ENCODE measurements around the gene SPRR2B.
"Not testable (repeated sequence)": the region's sequence is repeated elsewhere in the genome, so short reads cannot be mapped to it uniquely, and the experiment has no call there.

SPRR2B gene

DNA sequence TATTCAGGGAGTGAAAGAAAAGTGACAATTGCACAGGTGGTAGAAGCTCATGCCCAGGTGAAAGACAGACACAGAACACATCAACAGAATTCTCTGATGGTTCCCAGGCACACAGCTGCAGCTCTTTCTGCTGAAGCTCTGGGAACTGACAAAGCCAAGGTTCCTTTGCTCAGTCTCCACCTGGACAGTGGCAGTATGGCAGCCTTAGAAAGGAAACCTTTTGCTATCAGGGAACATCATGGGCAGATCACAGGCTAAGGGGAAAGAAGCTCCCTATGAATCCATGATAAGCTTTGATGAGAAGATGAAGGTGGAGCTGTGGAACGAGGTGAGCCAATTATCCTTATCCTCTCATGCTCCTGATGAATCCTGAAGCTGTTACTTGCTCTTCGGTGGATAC, 1.2 kb downstream of the SPRR2B start:
- H2AFZ ChIP-seq (ENCODE audit: low read depth, low read length) = no peak overlapping the region
- no peaks in the 10 kb centered on the region for H3K4me1 ChIP-seq (ENCODE audit: insufficient read depth, low read length)
- no peaks in the 10 kb centered on the region for H3K36me3 ChIP-seq (ENCODE audit: insufficient read depth, low read length)
- H3K4me3 ChIP-seq (ENCODE audit: low read length) = no peak overlapping the region
- H3K27me3 ChIP-seq (ENCODE audit: insufficient read depth, low read length) = no peaks in the 10 kb centered on the region
- H3K9me3 ChIP-seq (ENCODE audit: low read length) = no peaks in the 10 kb centered on the region

DNA sequence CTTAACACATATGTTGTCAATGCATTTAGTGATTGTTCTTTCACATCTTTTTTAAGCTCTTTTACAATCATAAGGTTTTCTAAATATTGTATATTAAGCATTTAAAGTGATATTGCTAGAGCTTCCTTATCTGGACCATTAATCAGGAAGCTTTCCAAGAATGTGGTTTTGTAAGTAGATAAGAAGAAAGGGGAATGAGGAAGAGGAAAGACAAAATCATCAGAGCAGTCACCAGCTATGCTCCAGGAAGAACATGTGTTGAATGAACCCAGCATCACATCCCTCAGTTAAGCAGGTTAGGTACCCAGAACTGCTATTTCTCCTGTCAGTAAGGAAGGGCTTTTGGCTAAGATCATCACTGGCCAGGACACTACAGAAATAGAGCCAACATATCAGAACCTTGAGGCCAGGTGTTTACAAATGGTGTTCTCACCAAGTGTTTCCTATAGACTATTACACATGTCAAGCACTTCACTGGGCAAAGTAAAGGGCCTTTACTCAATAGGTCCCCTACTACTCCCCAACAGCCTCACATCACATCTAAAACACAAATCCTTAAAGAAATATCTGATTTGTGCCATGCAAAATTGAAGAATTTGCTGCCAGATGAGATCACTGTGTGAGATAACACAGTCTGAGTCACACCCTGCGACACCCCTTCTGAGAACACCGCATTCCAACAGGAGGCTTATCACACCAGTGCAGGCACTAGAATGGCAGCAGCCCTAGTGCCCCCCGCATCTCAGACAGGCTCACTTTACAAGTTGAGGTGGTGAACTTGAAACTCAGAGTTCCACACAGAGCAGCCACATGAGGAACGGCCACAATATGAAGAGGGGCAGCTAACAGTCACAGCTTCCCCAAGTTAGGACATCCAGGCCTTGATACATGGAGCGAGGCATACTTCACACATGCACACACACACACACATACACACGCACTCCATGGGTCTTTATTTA, 12.3 kb downstream of the SPRR2B start:
- Histone ChIP-seq H3K4me3 (ENCODE audit: low read length) (no peak overlapping the region), H2AFZ (ENCODE audit: low read depth, low read length) (no peak overlapping the region), H3K4me1 (ENCODE audit: insufficient read depth, low read length) (no peaks in the 10 kb centered on the region), H3K9me3 (ENCODE audit: low read length) (no peaks in the 10 kb centered on the region), H3K27me3 (ENCODE audit: insufficient read depth, low read length) (no peaks in the 10 kb centered on the region), H3K36me3 (ENCODE audit: insufficient read depth, low read length) (no peaks in the 10 kb centered on the region)

DNA sequence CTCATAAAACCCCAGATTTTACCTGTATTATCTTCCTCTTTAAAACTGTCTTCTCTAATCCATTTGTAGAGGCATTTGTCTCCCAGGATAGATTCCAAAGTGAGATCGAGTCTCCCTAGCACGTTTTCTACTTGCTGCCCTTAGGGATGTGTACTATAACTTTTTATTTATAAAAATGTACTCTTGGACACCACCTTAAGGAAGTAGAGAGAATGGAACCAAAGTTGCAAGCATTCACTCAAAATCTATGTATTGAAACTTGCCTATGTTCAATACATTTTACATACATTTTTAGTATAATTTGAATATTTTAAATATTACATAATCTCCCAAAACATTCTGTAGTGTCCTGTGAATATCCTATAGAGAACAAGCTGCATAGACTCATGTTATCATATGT, 13.3 kb downstream of the SPRR2B start:
- H2AFZ ChIP-seq (ENCODE audit: low read depth, low read length) = no peak overlapping the region
- H3K9me3 ChIP-seq (ENCODE audit: low read length) = no peaks in the 10 kb centered on the region
- no peak overlapping the region for H3K4me3 ChIP-seq (ENCODE audit: low read length)
- no peaks in the 10 kb centered on the region for H3K27me3 ChIP-seq (ENCODE audit: insufficient read depth, low read length)
- no peaks in the 10 kb centered on the region for H3K4me1 ChIP-seq (ENCODE audit: insufficient read depth, low read length)
- no peaks in the 10 kb centered on the region for H3K36me3 ChIP-seq (ENCODE audit: insufficient read depth, low read length)

DNA sequence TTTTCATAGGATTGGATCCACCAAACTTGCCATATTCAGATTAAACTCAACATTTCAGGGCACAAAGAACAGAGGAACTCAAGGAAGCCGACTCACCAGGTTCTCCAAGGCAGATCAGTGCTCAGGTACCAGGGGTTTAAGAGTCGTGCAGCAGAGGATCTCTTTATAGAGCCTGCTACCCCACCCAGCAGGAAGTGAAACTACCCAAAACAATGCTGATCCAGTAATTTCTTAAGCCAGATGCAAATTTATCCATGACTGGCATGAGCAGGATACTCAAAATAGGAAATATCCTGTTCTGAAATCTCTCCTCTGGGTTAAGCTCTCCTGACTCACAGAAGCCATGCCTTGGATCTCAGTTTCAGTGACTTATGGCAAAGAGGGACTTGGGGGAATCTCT, 14.0 kb downstream of the SPRR2B start, which contains the start of gene SPRR2A:
SPRR2A (minus strand) TSS at position 138 of the 400 bp plus-strand sequence. CDS start 777 bp downstream, outside the sequence.
- H3K9me3 ChIP-seq (ENCODE audit: low read length) = no peaks in the 10 kb centered on the region
- no peak within 1 kb of the TSS for H2AFZ ChIP-seq (ENCODE audit: low read depth, low read length)
- no peaks in the 10 kb centered on the region for H3K36me3 ChIP-seq (ENCODE audit: insufficient read depth, low read length)
- H3K4me1 ChIP-seq (ENCODE audit: insufficient read depth, low read length) = no peaks in the 10 kb centered on the region
- no peak within 1 kb of the TSS for H3K4me3 ChIP-seq (ENCODE audit: low read length)
- H3K27me3 ChIP-seq (ENCODE audit: insufficient read depth, low read length) = no peaks in the 10 kb centered on the region

DNA sequence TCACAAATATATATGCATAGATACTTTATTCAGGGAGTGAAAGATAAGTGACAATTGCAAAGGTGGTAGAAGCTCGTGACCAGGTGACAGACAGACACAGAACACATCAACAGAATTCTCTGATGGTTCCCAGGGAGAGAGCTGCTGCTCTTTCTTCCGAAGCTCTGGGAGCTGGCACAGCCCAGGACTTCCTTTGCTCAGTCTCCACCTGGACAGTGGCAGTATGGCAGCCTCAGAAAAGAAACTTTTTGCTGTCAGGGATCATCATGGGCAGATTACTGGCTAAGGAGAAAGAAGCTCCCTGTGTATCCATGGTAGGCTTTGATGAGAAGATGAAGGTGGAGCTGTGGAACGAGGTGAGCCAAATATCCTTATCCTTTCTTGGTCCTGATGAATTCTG, 15.3 kb downstream of the SPRR2B start:
- H3K27me3 ChIP-seq (ENCODE audit: insufficient read depth, low read length); H3K4me1 ChIP-seq (ENCODE audit: insufficient read depth, low read length); H2AFZ ChIP-seq (ENCODE audit: low read depth, low read length); H3K9me3 ChIP-seq (ENCODE audit: low read length); H3K4me3 ChIP-seq (ENCODE audit: low read length); H3K36me3 ChIP-seq (ENCODE audit: insufficient read depth, low read length): not testable (repeated sequence)

DNA sequence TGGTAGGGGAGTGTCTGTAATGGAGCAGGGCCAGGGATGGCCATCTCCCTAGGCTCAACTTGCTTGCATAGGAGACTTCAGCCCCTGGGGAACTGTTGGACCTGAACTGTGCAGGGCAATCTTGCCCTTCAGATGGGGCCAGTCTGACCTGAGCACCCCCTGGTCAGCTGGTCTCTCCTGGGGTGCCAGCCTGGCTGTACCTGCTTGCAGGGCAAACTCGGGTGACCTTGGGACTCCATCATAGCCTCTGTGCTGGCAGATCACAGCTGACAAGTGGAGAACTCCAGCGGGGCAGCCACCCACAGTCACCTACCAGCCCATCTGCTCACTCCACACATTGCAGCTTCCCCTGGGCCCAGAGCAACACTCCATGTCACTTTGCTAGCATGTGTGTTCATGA, 22.2 kb downstream of the SPRR2B start:
- Histone ChIP-seq H3K4me1 (ENCODE audit: insufficient read depth, low read length) (no peaks in the 10 kb centered on the region), H3K36me3 (ENCODE audit: insufficient read depth, low read length) (no peaks in the 10 kb centered on the region), H3K4me3 (ENCODE audit: low read length) (no peak overlapping the region), H3K9me3 (ENCODE audit: low read length) (no peaks in the 10 kb centered on the region), H3K27me3 (ENCODE audit: insufficient read depth, low read length) (no peaks in the 10 kb centered on the region), H2AFZ (ENCODE audit: low read depth, low read length) (no peak overlapping the region)

DNA sequence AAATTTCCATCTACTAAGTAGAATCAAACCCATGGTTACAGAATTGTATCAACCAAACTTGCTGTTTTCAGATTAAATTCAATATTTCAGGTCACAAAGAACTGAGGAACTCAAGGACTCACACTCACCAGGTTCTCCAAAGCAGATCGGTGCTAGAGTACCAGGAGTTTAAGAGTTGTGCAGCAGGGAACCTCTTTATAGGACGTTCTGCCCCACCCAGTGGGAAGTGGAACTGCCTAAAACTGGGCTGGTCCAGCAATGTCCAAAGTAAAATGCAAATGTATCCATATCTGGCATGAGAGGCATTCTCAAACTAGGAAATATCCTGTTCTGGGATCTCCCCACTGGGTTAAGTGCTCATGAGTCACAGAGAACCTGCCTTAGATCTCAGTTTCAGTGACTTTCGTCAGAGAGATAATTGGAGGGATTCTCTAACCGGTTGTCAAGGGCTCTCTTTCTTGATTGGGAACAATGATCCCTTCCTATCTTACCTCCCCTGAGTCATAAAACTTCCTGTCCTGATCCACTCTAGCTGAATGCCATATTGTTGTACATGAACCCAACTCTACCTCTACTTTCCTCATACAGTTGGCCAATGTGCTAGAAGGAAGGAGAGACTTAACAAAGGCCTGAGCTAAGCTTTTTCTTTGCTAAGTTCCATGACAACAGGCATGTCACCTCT, 30.3 kb downstream of the SPRR2B start, which contains the start of gene SPRR2D:
SPRR2D (minus strand) TSS at position 171 of the 682 bp plus-strand sequence. CDS start 774 bp downstream, outside the sequence.
- no peak within 1 kb of the TSS for H2AFZ ChIP-seq (ENCODE audit: low read depth, low read length)
- H3K4me3 ChIP-seq (ENCODE audit: low read length) = no peak within 1 kb of the TSS
- H3K9me3 ChIP-seq (ENCODE audit: low read length) = no peaks in the 10 kb centered on the region
- no peaks in the 10 kb centered on the region for H3K36me3 ChIP-seq (ENCODE audit: insufficient read depth, low read length)
- H3K27me3 ChIP-seq (ENCODE audit: insufficient read depth, low read length) = no peaks in the 10 kb centered on the region
- no peaks in the 10 kb centered on the region for H3K4me1 ChIP-seq (ENCODE audit: insufficient read depth, low read length)

DNA sequence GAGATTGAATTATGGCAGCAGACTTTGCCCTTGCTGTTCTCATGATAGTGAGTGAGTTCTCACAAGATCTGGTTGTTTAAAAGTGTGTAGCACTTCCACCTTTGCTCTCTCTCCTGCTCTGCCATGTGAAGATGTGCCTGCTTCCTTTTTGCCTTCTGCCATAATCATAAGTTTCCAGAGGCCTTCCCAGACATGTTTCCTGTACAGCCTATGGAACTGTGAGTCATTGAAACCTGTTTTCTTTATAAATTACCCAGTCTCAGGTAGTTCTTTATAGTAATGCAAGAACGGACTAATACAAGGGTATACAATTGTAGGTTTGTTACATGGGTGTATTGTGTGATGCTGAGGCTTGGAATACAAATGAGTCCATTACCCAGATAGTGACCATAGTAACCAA, 36.2 kb downstream of the SPRR2B start:
- no peak overlapping the region for H3K4me3 ChIP-seq (ENCODE audit: low read length)
- H2AFZ ChIP-seq (ENCODE audit: low read depth, low read length) = no peak overlapping the region
- H3K36me3 ChIP-seq (ENCODE audit: insufficient read depth, low read length) = no peaks in the 10 kb centered on the region
- H3K4me1 ChIP-seq (ENCODE audit: insufficient read depth, low read length) = no peaks in the 10 kb centered on the region
- H3K9me3 ChIP-seq (ENCODE audit: low read length) = no peaks in the 10 kb centered on the region
- no peaks in the 10 kb centered on the region for H3K27me3 ChIP-seq (ENCODE audit: insufficient read depth, low read length)

DNA sequence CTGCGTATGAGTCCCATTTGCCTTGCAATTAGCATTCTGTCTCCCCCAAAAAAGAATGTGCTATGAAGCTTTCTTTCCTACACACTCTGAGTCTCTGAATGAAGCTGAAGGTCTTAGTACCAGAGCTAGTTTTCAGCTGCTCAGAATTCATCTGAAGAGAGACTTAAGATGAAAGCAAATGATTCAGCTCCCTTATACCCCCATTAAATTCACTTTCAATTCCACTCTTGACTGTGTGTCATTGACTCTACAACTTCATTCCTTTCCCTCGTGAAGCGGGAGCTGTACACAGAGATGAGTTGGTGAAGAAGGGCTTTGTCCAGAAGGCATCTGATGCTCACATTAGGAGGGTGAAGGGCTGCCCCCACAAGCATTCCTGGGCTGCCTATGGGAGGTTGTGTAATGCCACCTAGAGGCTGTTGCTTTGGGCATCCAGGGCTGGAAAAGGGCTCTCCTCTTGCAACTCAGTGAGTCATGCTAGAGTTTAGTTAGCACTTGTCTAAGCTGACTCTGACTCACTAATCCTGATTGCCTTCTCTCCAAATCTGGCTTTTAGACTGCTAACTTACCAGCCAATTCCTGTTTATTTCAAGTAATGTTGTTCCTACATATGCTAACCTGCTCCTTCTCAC, 38.6 kb downstream of the SPRR2B start:
- Histone ChIP-seq H3K4me3 (ENCODE audit: low read length) (no peak overlapping the region), H2AFZ (ENCODE audit: low read depth, low read length) (no peak overlapping the region), H3K4me1 (ENCODE audit: insufficient read depth, low read length) (no peaks in the 10 kb centered on the region), H3K27me3 (ENCODE audit: insufficient read depth, low read length) (no peaks in the 10 kb centered on the region), H3K9me3 (ENCODE audit: low read length) (no peaks in the 10 kb centered on the region), H3K36me3 (ENCODE audit: insufficient read depth, low read length) (no peaks in the 10 kb centered on the region)

DNA sequence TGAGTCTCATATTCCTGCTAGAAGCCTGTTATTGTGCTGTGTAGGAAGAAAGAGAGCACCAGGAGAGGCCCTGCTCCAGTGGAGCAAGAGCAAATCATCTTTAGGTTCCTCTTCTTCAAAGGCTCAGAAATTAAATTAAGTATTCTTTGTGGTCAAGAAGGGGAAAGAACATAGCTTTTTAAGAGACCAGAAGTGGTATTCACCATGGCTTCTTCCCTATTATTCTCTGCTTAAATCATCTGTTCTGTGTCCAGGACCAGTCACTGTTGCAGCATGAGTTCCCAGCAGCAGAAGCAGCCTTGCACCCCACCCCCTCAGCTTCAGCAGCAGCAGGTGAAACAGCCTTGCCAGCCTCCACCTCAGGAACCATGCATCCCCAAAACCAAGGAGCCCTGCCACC, 39.3 kb downstream of the SPRR2B start:
- no peaks in the 10 kb centered on the region for H3K9me3 ChIP-seq (ENCODE audit: low read length)
- no peak overlapping the region for H3K4me3 ChIP-seq (ENCODE audit: low read length)
- H3K36me3 ChIP-seq (ENCODE audit: insufficient read depth, low read length) = no peaks in the 10 kb centered on the region
- no peaks in the 10 kb centered on the region for H3K4me1 ChIP-seq (ENCODE audit: insufficient read depth, low read length)
- no peak overlapping the region for H2AFZ ChIP-seq (ENCODE audit: low read depth, low read length)
- H3K27me3 ChIP-seq (ENCODE audit: insufficient read depth, low read length) = no peaks in the 10 kb centered on the region

DNA sequence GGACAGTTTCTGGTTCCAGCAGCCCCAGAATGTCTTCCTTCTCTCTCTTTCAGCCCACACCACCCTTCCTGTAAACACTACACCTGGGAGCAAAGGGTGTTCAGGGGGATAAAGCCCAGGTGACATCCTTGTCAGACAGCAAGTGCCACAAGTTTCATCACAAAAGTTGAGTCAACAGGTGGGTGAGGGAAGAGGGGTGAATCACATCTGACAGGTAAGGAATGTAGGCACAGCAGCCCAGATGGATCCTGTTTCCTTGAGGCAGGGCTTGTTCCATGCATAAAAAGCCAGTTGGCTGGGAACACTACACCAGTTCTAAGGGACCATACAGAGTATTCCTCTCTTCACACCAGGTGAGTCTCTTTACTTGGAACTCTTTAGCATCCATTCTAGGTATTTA, 40.5 kb downstream of the SPRR2B start, which contains the start of gene SPRR1B:
SPRR1B (plus strand) TSS at position 309 of the 400 bp plus-strand sequence. CDS start 1,143 bp downstream, outside the sequence.
- H3K4me3 ChIP-seq (ENCODE audit: low read length) = no peak within 1 kb of the TSS
- no peaks in the 10 kb centered on the region for H3K9me3 ChIP-seq (ENCODE audit: low read length)
- no peak within 1 kb of the TSS for H2AFZ ChIP-seq (ENCODE audit: low read depth, low read length)
- H3K4me1 ChIP-seq (ENCODE audit: insufficient read depth, low read length) = no peaks in the 10 kb centered on the region
- H3K27me3 ChIP-seq (ENCODE audit: insufficient read depth, low read length) = no peaks in the 10 kb centered on the region
- H3K36me3 ChIP-seq (ENCODE audit: insufficient read depth, low read length) = no peaks in the 10 kb centered on the region

DNA sequence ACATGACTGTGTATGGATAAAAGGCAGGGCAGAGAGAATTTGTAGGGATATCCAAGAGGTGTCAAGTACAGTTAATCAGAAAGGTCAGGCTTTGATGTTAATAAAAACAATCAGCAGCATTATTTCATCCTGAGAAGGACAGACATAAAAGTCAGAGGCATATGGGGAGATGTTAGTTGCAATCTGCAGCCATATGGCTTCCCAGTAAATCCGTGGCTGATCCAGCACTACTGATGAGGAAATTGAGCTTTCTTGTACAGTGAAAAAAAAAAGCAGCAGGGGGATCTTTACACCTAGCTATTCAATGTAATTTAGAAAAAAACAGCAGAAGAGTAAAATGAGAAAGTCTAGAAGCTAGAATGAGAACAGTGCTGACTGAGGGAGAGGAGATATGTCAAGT, 42.6 kb downstream of the SPRR2B start:
- Histone ChIP-seq H3K27me3 (ENCODE audit: insufficient read depth, low read length) (no peaks in the 10 kb centered on the region), H3K4me1 (ENCODE audit: insufficient read depth, low read length) (no peaks in the 10 kb centered on the region), H2AFZ (ENCODE audit: low read depth, low read length) (no peak overlapping the region), H3K4me3 (ENCODE audit: low read length) (no peak overlapping the region), H3K9me3 (ENCODE audit: low read length) (no peaks in the 10 kb centered on the region), H3K36me3 (ENCODE audit: insufficient read depth, low read length) (no peaks in the 10 kb centered on the region)

DNA sequence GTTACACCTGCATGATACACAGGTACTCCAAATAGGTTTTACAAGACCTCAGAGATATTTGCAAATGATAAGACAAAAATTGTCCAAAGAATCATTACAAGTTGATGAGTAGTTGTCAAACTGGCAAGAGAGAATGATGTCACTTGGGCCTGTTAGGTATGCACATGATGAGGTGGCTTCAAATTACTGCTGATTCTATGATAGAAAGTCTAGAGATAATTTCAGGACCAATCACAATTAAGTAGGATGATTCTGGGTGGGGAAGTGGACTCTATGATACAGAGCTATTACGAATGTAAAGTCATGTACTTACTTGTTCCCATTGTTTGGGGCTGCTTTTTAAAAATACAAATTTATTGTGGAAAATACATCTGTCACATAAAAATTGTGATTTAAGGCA, 45.6 kb downstream of the SPRR2B start:
- Histone ChIP-seq H3K4me3 (ENCODE audit: low read length) (no peak overlapping the region), H3K36me3 (ENCODE audit: insufficient read depth, low read length) (no peaks in the 10 kb centered on the region), H3K9me3 (ENCODE audit: low read length) (no peaks in the 10 kb centered on the region), H2AFZ (ENCODE audit: low read depth, low read length) (no peak overlapping the region), H3K4me1 (ENCODE audit: insufficient read depth, low read length) (no peaks in the 10 kb centered on the region), H3K27me3 (ENCODE audit: insufficient read depth, low read length) (no peaks in the 10 kb centered on the region)

Data from neuron (in vitro differentiated cells).